Subcutaneous abdominal adipose tissue (tissue), 5 donors: ENCODE results near the gene SYT8.
"Not testable (repeated sequence)": the region's sequence is repeated elsewhere in the genome, so short reads cannot be mapped to it uniquely, and the experiment has no call there.

Experiments
- H3K27ac ChIP-seq: one replicate; pipeline ENCODE4 v1.7.0; 2013; ENCODE audit warnings: low read depth, mild to moderate bottlenecking, inconsistent platforms, low read length, moderate library complexity
- H3K27me3 ChIP-seq, 5 donors: one replicate each; pipeline ENCODE4 v1.7.0; 2013; ENCODE audit warnings: low read length in 5 of 5, inconsistent platforms in 1 of 5; ENCODE audit not compliant: control insufficient read depth in 5 of 5, insufficient read depth in 4 of 5
- H3K36me3 ChIP-seq, 5 donors: one replicate each; pipeline ENCODE4 v1.7.0; 2013; ENCODE audit warnings: low read length in 5 of 5; ENCODE audit not compliant: control insufficient read depth in 5 of 5, insufficient read depth in 5 of 5
- H3K4me1 ChIP-seq, 5 donors: one replicate each; pipeline ENCODE4 v1.7.0; 2013; ENCODE audit warnings: low read length in 5 of 5, mild to moderate bottlenecking in 3 of 5, moderate library complexity in 1 of 5; ENCODE audit not compliant: control insufficient read depth in 5 of 5, insufficient read depth in 5 of 5
- H3K4me3 ChIP-seq, 5 donors: one replicate each; pipeline ENCODE4 v1.7.0; 2013; ENCODE audit warnings: low read length in 5 of 5, low read depth in 1 of 5
- H3K9ac ChIP-seq, 5 donors: one replicate each; pipeline ENCODE4 v1.7.0; 2013; ENCODE audit warnings: low read length in 5 of 5, mild to moderate bottlenecking in 4 of 5, moderate library complexity in 3 of 5
- H3K9me3 ChIP-seq, 5 donors: one replicate each; pipeline ENCODE4 v1.7.0; 2013; ENCODE audit warnings: low read length in 5 of 5; ENCODE audit not compliant: control insufficient read depth in 5 of 5
- donor health status: healthy.
- donor health status: healthy.
- donor health status: healthy.
- donor health status: healthy.
- donor health status: healthy.

The SYT8 gene

GRCh38 chr11:1803835-1804519 lies 30.8 kb upstream of the SYT8 start:
- not testable (repeated sequence) for H3K9ac ChIP-seq

DNA sequence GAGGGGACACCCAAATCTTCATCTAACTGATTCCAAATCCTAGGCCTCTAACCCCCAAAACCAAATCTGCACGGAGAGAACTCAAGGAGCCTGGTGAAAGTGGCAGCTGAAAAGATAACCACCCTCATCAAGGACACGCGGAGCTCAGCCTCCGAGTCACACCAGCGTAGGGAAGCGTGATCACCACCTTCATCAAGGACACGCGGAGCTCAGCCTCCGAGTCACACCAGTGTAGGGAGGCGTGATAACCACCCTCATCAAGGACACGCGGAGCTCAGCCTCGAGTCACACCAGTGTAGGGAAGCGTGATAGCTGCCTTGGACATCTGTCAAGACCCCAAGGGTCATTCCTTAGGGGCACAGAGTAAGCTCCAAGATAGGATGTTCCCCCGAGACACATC lies 29.3 kb upstream of the SYT8 start:
- Histone ChIP-seq H3K27ac (no peak overlapping the region), H3K27me3 (peaks cover 0 to 10% (median 5%) of the 10 kb centered on the region in 5 donors), H3K4me1 (no peaks in the 10 kb centered on the region)

More at GRCh38 chr11:1803835-1804519, 30.8 kb upstream of the SYT8 start:
- not testable (repeated sequence) for H3K4me1 ChIP-seq, H3K27ac ChIP-seq, H3K4me3 ChIP-seq, H3K9me3 ChIP-seq, H3K36me3 ChIP-seq, H3K27me3 ChIP-seq

GRCh38 chr11:1807264-1807995 lies 27.4 kb upstream of the SYT8 start:
- Histone ChIP-seq H3K9me3 (peaks cover 0 to 4% (median 0%) of the 10 kb centered on the region in 5 donors), H3K4me1 (no peaks in the 10 kb centered on the region), H3K36me3 (no peaks in the 10 kb centered on the region), H3K27ac (no peak overlapping the region), H3K27me3 (peaks cover 0 to 8% (median 7%) of the 10 kb centered on the region in 5 donors), H3K9ac (no peak overlapping the region), H3K4me3 (no peak overlapping the region)

More for the DNA sequence above, 29.3 kb upstream of the SYT8 start:
- no peak overlapping the region for H3K4me3 ChIP-seq
- H3K9ac ChIP-seq = no peak overlapping the region
- no peaks in the 10 kb centered on the region for H3K9me3 ChIP-seq
- H3K36me3 ChIP-seq = no peaks in the 10 kb centered on the region

DNA sequence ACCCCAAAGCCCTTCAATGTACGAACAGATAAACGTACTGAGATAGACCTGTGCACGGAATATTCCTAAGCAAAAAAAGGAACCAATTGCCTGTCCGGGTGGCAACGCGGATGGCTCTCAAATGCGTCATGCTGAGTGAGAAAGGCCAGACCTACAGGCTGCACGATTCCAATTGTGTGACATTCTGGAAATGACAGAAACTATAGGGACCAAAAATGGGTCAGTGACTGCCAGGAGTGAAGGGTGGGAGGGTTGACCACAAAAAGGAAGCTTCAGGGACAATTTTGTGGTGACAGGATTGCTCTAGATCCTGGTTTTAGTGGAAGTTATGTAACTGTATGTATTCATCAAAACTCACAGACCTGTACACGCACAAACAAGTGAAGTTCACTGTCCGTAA lies 24.0 kb upstream of the SYT8 start:
- peaks cover 3 to 7% (median 6%) of the 10 kb centered on the region in 5 donors for H3K27me3 ChIP-seq
- no peaks in the 10 kb centered on the region for H3K36me3 ChIP-seq
- no peak overlapping the region for H3K4me3 ChIP-seq
- peaks cover 0 to 4% (median 0%) of the 10 kb centered on the region in 5 donors for H3K9me3 ChIP-seq
- H3K9ac ChIP-seq = no peak overlapping the region
- no peak overlapping the region for H3K27ac ChIP-seq
- H3K4me1 ChIP-seq = no peaks in the 10 kb centered on the region

DNA sequence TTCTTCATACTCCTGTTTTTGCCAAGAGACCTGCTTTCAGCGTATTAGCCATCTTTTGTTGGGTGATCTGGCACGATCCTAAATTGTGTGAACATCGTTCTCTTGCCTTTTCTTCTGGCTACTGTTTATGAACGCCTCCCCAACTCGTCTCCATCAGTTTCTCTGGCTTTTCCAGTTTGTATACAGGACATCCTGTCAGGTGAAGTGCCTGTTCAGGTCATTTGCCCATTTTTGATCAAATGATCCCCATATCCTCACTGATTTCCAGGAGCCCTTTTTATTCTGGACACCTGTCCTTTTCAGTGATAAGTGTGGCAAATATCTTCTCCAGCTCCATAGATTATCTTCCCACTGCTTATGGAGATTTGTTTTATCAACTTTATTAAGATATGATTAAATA lies 22.5 kb upstream of the SYT8 start:
- Histone ChIP-seq H3K4me1 (no peaks in the 10 kb centered on the region), H3K9ac (no peak overlapping the region), H3K4me3 (no peak overlapping the region), H3K27ac (no peak overlapping the region), H3K9me3 (peaks cover 0 to 4% (median 0%) of the 10 kb centered on the region in 5 donors), H3K36me3 (no peaks in the 10 kb centered on the region), H3K27me3 (peaks cover 3 to 7% (median 5%) of the 10 kb centered on the region in 5 donors)

- H3K27ac ChIP-seq = no peak overlapping the region
- peaks cover under 1 to 7% (median 3%) of the 10 kb centered on the region in 5 donors for H3K27me3 ChIP-seq
- no peaks in the 10 kb centered on the region for H3K4me1 ChIP-seq
- H3K9me3 ChIP-seq = peaks cover 0 to 5% (median 1%) of the 10 kb centered on the region in 5 donors
- no peak overlapping the region for H3K4me3 ChIP-seq
- H3K36me3 ChIP-seq = no peaks in the 10 kb centered on the region
- H3K9ac ChIP-seq = no peak overlapping the region
Measured at GRCh38 chr11:1812801-1813200, 22.0 kb upstream of the SYT8 start.

DNA sequence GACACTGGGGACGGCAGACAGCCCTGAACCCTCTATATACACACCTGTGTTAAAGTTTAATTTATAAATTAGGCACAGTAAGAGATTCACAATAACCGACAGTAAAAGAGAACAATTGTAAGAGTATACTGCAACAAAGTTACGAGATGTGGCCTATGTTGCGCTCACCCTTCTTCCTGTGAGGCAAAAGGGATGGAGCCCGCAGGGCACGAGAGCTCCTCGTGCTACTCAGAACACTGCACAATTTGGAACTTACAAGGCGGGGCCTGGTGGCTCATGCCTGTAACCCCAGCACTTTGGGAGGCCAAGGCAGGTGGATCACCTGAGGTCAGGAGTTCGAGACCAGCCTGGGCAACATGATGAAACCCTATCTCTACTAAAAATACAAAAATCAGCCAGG lies 21.4 kb upstream of the SYT8 start:
- H3K27ac ChIP-seq, H3K4me3 ChIP-seq, H3K27me3 ChIP-seq, H3K4me1 ChIP-seq, H3K36me3 ChIP-seq, H3K9ac ChIP-seq: not testable (repeated sequence)
- H3K9me3 ChIP-seq = peaks cover 3 to 11% (median 5%) of the 10 kb centered on the region in 5 donors

DNA sequence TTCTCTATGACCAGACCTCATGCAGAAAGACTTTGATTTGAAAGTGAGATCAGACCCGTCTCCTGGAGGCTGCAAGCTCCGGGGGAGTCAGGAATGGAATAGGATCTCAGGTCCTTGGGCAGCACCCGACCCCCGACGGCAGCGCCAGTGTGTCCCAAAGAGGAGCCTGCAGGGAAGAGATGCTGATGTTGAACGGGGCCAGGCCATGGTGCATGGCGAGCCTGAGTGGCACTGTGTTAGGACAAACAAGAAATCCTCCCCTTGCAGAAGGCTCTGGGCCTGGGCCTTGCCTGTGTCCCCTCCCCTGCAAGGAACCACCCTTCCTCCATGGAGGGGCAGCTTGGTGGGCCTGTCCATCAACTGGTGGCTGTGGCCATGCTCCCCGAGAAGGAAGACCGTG lies 20.1 kb upstream of the SYT8 start:
- Histone ChIP-seq H3K27me3 (peaks cover 0 to 7% (median 3%) of the 10 kb centered on the region in 5 donors), H3K4me3 (no peak overlapping the region), H3K36me3 (no peaks in the 10 kb centered on the region), H3K9me3 (peaks cover 10 to 22% (median 12%) of the 10 kb centered on the region in 5 donors), H3K9ac (no peak overlapping the region), H3K4me1 (no peaks in the 10 kb centered on the region), H3K27ac (no peak overlapping the region)

GRCh38 chr11:1815311-1815710 lies 19.5 kb upstream of the SYT8 start:
- H3K27me3 ChIP-seq = peaks cover 0 to 7% (median 3%) of the 10 kb centered on the region in 5 donors
- H3K9me3 ChIP-seq = peaks cover 10 to 25% (median 12%) of the 10 kb centered on the region in 5 donors
- H3K4me3 ChIP-seq = no peak overlapping the region
- no peaks in the 10 kb centered on the region for H3K4me1 ChIP-seq
- no peak overlapping the region for H3K27ac ChIP-seq
- no peaks in the 10 kb centered on the region for H3K36me3 ChIP-seq
- H3K9ac ChIP-seq = no peak overlapping the region

DNA sequence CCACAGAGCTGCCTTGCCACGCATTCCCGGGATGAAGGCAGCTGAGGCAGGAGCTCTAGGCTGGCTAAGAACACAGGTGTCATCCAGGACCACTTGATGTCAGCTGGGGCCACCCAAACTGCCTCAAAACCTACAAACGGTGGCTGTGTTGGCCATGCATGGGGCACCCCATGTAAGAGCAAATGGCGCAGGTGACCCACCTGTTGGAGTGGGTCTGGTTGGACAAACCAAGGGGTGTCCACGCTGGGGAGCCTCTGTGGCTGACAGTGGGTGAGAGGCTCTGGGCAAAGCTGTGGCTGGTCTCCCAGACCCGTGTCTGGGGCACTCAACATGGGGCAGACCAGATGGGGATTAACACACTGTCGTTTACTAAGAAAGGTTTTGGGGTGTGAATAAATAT lies 19.0 kb upstream of the SYT8 start:
- H3K4me1 ChIP-seq = no peaks in the 10 kb centered on the region
- H3K27ac ChIP-seq = no peak overlapping the region
- no peak overlapping the region for H3K9ac ChIP-seq
- no peak overlapping the region for H3K4me3 ChIP-seq
- H3K36me3 ChIP-seq = no peaks in the 10 kb centered on the region
- H3K9me3 ChIP-seq = peaks cover 10 to 25% (median 12%) of the 10 kb centered on the region in 5 donors
- peaks cover 0 to 7% (median 3%) of the 10 kb centered on the region in 5 donors for H3K27me3 ChIP-seq
